ENCODE data around the gene SFR1. TPM values are rescaled to one million over a fixed set of nuclear protein-coding genes. Genes with fewer than 3 reads are reported as not detected.

SFR1 gene
- total RNA-seq, 2 experiments from 2014 or later: 17.0 to 18.5 TPM

DNA sequence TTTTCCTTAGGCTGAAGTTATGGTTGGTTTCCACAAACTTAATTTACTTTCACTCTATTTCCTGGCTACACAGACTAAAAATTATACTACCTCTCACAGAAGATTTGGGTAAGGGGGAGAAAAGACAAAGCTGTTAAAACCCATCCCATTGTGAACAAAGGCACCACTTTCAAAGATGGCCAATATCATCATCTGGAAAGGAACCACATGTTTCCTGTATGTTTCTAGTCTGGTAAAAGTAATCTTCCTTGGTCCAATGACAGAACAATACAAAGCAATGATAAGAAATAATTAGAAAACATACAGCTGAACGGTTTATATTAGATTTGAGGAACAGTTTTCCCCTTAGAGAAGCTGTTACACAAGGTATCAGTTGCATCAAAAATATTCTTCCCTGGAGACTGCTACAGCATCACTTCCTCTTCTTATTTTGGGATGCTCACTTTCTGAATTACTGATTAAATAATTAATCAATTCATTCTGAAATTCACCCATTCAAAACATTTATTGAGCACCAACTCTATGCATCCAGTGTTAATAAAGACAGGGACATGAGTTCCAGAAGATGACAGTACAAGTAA is 8.5 kb upstream of the SFR1 start:
- CTCF ChIA-PET: no interaction called here
- Mint-ChIP-seq H3K36me3 (ENCODE audit: low read depth) (no peaks in the 10 kb centered on the region), H3K4me3 (no peak overlapping the region), H3K27ac (no peak overlapping the region), H3K9me3 (no peaks in the 10 kb centered on the region), H3K27me3 (ENCODE audit: low read depth) (no peaks in the 10 kb centered on the region), H3K4me1 (ENCODE audit: low read depth) (peaks cover 11% of the 10 kb centered on the region)
- intact Hi-C loops (cut with micrococcal nuclease): no loop called here
- DNase-seq: no peak

DNA sequence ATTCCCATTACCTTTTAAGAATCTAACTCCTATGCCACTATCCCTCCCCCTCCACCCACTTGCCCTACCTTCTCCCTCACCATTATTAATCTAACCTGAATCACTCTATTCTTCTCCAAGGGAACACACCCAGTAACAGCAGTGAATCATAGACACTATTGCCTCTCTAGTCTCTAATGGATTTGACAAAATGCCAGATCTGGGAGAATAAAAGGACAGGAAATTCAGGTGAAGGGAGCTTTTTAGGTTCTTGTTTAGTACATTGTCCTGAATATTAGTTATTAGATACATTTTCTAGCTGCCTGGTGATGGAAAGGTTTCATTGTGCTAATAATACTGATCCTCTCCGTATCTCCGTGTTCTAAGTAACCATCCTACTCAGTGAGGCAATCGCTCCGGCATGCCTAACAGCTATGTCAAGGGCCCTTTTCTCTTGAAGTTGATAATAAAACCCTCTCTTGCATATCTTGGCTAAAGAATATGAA is 4.1 kb upstream of the SFR1 start:
- no peak for DNase-seq
- H3K9me3 Mint-ChIP-seq: no peaks in the 10 kb centered on the region
- peaks cover 20% of the 10 kb centered on the region for H3K4me1 Mint-ChIP-seq (ENCODE audit: low read depth)
- no peak overlapping the region for H3K27ac Mint-ChIP-seq
- no peaks in the 10 kb centered on the region for H3K27me3 Mint-ChIP-seq (ENCODE audit: low read depth)
- CTCF ChIA-PET: no interaction called here
- no peaks in the 10 kb centered on the region for H3K36me3 Mint-ChIP-seq (ENCODE audit: low read depth)
- no peak overlapping the region for H3K4me3 Mint-ChIP-seq
- intact Hi-C loops (cut with micrococcal nuclease): no loop called here

DNA sequence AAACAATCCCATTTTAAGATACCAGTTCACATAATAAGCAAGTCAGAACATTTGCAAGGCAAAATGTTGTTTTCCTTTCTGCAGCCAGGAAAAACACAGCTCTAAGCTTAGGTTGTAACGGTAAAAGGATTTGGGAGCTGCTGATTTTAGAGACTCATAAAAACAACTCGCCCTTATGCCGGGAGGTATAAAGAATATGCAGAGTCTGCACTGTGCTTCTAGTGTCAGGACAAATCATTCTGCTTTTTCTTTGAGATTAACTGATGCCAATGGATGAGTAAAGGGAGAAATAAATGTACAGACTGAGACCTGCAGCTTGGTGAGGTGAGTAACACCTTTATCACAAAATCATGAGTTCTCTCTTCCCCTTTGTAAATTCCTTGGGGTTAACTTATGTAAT is 2.0 kb upstream of the SFR1 start:
- DNase-seq: no peak
- Mint-ChIP-seq H3K4me1 (ENCODE audit: low read depth) (peaks cover 32% of the 10 kb centered on the region), H3K4me3 (no peak overlapping the region), H3K27me3 (ENCODE audit: low read depth) (no peaks in the 10 kb centered on the region), H3K36me3 (ENCODE audit: low read depth) (peaks cover 6% of the 10 kb centered on the region), H3K9me3 (no peaks in the 10 kb centered on the region), H3K27ac (no peak overlapping the region)
- intact Hi-C loops (cut with micrococcal nuclease): loop anchor here (2.0 to 5.0 kb wide), 5 partner anchors 38 to 928 kb away; partner anchors contain the start of gene NT5C2
- CTCF ChIA-PET: interaction anchor here (0.6 to 5.1 kb wide), 4 partner anchors 109 to 232 kb away, joined by 3 to 29 read pairs (median 6); no protein-coding TSS in a partner anchor

DNA sequence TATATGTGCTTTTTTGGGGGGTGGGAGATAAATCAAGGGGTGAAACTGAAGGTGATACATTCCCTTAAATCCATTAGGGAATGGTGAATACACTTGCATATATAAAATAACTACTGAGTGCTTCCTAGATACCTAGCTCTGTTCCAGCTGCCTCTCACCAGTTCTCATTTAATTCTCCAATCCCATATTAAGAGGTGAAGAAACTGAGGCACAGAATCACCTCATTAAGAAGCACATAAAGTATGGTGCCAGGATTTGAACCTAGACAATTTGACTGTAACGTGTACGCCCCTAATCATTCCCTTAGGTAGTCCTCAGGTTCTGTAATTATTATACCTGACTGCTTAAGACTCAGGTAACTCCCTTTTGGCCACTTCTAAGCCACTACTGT is 1.5 kb upstream of the SFR1 start:
- peak overlapping the region; percentile 90 for H3K4me3 Mint-ChIP-seq
- H3K27me3 Mint-ChIP-seq (ENCODE audit: low read depth): no peaks in the 10 kb centered on the region
- CTCF ChIA-PET: interaction anchor here (0.6 to 5.1 kb wide), 5 partner anchors 22 to 233 kb away, joined by 3 to 29 read pairs (median 4); no protein-coding TSS in a partner anchor
- no peak for DNase-seq
- H3K27ac Mint-ChIP-seq: peak overlapping the region; percentile 97
- intact Hi-C loops (cut with micrococcal nuclease): loop anchor here (2.0 to 5.0 kb wide), 5 partner anchors 38 to 928 kb away; partner anchors contain the start of gene NT5C2
- peaks cover 37% of the 10 kb centered on the region for H3K4me1 Mint-ChIP-seq (ENCODE audit: low read depth)
- peaks cover 10% of the 10 kb centered on the region for H3K36me3 Mint-ChIP-seq (ENCODE audit: low read depth)
- no peaks in the 10 kb centered on the region for H3K9me3 Mint-ChIP-seq

DNA sequence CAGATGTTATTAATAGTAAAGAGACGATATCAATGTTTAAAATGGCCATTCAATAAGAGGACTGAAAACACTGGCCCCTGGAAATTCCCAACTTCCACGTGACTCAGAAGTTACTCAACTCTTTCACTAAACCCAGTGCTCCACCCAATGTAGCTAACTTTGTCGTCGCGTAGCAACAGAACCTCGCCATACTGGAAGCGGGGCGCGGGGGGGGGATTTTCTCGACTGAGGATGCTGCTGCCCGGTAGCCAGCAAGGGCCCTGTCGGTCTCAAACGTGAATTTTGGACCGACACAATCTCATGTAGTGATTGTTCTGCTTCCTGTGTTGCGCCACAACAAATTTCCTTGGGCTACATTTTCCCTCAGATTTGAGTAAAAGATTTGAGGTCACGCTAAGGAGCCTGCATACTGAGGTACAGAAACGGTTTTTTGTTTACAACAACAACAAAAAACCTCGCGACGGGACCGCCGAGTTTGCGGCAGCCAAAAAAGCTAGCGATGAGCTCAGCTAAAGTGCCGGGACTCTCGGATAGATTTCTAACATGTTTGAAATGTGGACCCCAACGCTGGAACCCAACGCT is 977 bp upstream of the SFR1 start:
- peak; percentile 94 for DNase-seq
- CTCF ChIA-PET: interaction anchor here (0.7 to 5.1 kb wide), 13 partner anchors 11 to 235 kb away, joined by 3 to 29 read pairs (median 6); no protein-coding TSS in a partner anchor

DNA sequence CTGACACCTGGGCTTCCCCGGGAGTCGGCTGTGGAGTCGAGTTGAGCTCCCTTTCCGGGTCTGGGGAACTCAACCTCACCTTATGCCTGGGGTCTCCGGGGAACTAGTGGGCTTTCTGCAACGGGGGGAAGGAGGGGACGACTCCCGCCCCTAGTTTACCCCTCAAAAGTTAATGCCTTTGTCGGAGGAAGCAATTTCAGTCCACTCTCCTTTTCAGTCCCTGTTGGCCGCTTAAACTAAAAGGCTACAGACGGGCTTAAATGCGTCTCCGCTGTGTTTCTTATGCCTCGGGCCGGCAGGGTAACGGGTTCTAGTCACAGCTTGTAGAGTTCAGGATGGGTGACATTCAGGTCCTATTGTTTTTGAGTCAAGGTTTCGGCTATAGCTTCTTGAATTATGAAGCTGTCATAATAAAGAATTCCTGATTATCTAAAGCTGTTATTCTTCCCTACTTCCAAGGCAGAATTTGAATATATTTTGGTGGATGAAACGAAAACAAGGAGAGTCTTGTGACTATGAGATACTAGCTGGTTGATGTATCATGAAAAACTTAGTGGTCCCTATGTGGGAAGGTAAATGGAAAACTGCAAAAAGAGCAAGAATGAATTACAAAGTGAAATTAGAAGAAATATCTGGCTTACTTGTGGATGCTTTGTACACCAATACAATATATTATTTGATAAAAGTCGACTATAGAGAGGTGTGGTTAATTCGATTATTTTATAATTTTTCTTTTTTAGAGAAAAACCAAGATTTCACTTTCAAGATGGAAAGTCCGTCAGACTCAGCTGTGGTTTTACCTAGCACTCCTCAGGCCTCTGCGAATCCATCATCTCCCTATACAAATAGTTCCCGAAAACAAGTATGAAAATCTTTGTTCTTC is 495 bp downstream of the SFR1 start:
- CTCF ChIA-PET: interaction anchor here (0.6 to 5.1 kb wide), 26 partner anchors 18 to 236 kb away, joined by 3 to 29 read pairs (median 4); partner anchors contain the start of gene SLK
- DNase-seq: peak; percentile 45
- intact Hi-C loops (cut with micrococcal nuclease): loop anchor here (1.0 to 5.0 kb wide), 7 partner anchors 40 to 930 kb away; partner anchors contain the start of genes CFAP58 and NT5C2
- H3K4me3 Mint-ChIP-seq: peak overlapping the region; percentile 90
- H3K36me3 Mint-ChIP-seq (ENCODE audit: low read depth): peaks cover 16% of the 10 kb centered on the region
- no peaks in the 10 kb centered on the region for H3K27me3 Mint-ChIP-seq (ENCODE audit: low read depth)
- no peaks in the 10 kb centered on the region for H3K9me3 Mint-ChIP-seq
- peak overlapping the region; percentile 97 for H3K27ac Mint-ChIP-seq
- H3K4me1 Mint-ChIP-seq (ENCODE audit: low read depth): peaks cover 42% of the 10 kb centered on the region

More for the DNA sequence above, 977 bp upstream of the SFR1 start:
- intact Hi-C loops (cut with micrococcal nuclease): loop anchor here (1.0 to 5.0 kb wide), 13 partner anchors 11 to 929 kb away; partner anchors contain the start of genes CFAP43, NT5C2, SLK and STN1
- Mint-ChIP-seq H3K4me1 (ENCODE audit: low read depth) (peaks cover 38% of the 10 kb centered on the region), H3K27me3 (ENCODE audit: low read depth) (no peaks in the 10 kb centered on the region), H3K4me3 (peak overlapping the region; percentile 90), H3K9me3 (no peaks in the 10 kb centered on the region), H3K36me3 (ENCODE audit: low read depth) (peaks cover 14% of the 10 kb centered on the region), H3K27ac (peak overlapping the region; percentile 97)

DNA sequence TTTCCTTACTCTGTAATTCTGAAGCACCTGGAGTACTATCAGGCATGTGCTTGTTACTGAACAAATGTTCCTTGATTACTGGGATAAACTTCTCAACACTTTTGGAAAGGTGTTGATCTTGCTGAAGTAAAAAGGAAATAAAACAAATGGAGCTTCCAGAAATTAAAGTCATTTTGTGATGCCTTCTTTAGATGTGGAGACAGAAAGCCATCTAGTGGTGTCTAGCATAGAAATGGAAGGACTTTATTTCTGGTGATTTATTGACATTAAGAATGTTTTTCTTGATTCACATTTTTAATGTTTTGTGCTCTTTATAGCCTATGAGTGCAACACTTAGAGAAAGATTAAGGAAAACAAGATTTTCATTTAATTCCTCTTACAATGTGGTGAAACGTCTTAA is 1.4 kb downstream of the SFR1 start:
- H3K27ac Mint-ChIP-seq: peak overlapping the region; percentile 53
- CTCF ChIA-PET: interaction anchor here (0.6 to 5.1 kb wide), 15 partner anchors 14 to 236 kb away, joined by 3 to 29 read pairs (median 3); no protein-coding TSS in a partner anchor
- peaks cover 16% of the 10 kb centered on the region for H3K36me3 Mint-ChIP-seq (ENCODE audit: low read depth)
- H3K9me3 Mint-ChIP-seq: no peaks in the 10 kb centered on the region
- peak overlapping the region; percentile 63 for H3K4me3 Mint-ChIP-seq
- peaks cover 40% of the 10 kb centered on the region for H3K4me1 Mint-ChIP-seq (ENCODE audit: low read depth)
- no peaks in the 10 kb centered on the region for H3K27me3 Mint-ChIP-seq (ENCODE audit: low read depth)
- no peak for DNase-seq
- intact Hi-C loops (cut with micrococcal nuclease): loop anchor here (1.0 to 5.0 kb wide), 7 partner anchors 41 to 931 kb away; partner anchors contain the start of genes CFAP58 and NT5C2

DNA sequence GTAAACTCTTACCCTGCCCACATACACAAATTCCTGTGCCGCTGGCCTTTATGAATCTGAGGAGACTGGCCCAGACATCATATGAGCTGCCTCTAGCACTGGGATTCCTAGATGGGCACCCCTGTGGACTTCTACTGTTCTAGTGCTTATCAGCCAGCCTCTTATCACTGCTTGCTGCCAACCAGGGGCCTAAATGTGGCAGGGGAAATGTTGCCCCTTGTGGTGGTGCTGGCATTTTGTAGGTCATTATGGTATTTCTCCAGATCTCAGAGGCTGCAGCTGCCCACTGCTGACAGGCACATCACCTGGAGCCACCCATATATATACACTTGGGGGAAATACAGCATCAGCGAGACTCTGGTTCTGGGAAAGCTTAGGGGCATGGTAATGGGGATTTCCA is 5.4 kb downstream of the SFR1 start:
- Mint-ChIP-seq H3K27me3 (ENCODE audit: low read depth) (no peaks in the 10 kb centered on the region), H3K9me3 (no peaks in the 10 kb centered on the region), H3K4me1 (ENCODE audit: low read depth) (peaks cover 28% of the 10 kb centered on the region), H3K4me3 (no peak overlapping the region), H3K36me3 (ENCODE audit: low read depth) (peaks cover 16% of the 10 kb centered on the region), H3K27ac (peak overlapping the region; percentile 34)
- CTCF ChIA-PET: interaction anchor here (0.9 to 1.4 kb wide), 4 partner anchors 38 to 237 kb away, joined by 3 to 4 read pairs (median 3); no protein-coding TSS in a partner anchor
- peak; percentile 19 for DNase-seq
- intact Hi-C loops (cut with micrococcal nuclease): no loop called here

DNA sequence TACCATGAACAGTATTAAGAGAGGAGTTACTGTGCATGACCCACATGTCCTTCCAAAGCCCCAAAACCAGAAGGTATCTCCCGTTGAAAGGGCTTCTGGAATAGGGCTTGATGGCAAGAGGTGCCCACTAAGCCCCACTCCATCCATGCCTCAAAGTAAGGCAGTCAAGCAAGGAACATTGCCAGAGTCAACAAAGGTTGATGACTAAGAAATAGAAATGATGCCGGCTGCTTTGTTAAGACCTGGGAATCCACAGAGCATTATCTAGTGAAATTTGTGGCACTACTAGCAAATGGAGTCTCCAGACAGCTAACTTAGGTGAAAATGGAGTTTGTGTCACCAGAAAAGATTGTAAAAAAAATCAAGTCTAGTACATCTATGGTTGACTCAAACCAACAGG is 6.2 kb downstream of the SFR1 start:
- CTCF ChIA-PET: interaction anchor here (0.9 to 1.3 kb wide), 2 partner anchors 11 to 172 kb away, joined by 3 read pairs; no protein-coding TSS in a partner anchor
- H3K27me3 Mint-ChIP-seq (ENCODE audit: low read depth): peaks cover 4% of the 10 kb centered on the region
- intact Hi-C loops (cut with micrococcal nuclease): no loop called here

DNA sequence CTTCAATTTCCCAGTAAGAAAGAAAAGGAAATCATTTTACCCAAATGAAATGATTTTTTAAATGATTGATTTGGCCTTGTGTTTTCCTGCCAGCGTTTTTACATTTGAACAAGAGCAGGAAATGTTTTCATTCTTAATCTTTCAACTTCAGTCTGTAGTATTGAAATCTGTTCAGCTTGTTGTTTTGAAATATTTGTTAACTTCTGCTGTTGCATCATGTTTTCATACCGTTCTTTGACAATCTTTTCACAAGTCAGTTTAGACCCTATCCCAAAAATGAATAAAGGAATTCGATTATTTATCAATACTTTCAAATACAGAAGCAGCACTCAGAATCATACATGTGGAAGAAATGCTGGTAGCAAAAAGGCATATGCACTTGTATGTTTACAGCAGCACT is 8.1 kb downstream of the SFR1 start:
- peaks cover 11% of the 10 kb centered on the region for H3K4me1 Mint-ChIP-seq (ENCODE audit: low read depth)
- H3K36me3 Mint-ChIP-seq (ENCODE audit: low read depth): peaks cover 10% of the 10 kb centered on the region
- H3K27me3 Mint-ChIP-seq (ENCODE audit: low read depth): peaks cover 5% of the 10 kb centered on the region
- intact Hi-C loops (cut with micrococcal nuclease): no loop called here
- no peak overlapping the region for H3K4me3 Mint-ChIP-seq
- CTCF ChIA-PET: interaction anchor here (0.7 to 1.2 kb wide), 2 partner anchors 10 to 132 kb away, joined by 3 to 4 read pairs; no protein-coding TSS in a partner anchor
- H3K9me3 Mint-ChIP-seq: no peaks in the 10 kb centered on the region
- H3K27ac Mint-ChIP-seq: no peak overlapping the region
- no peak for DNase-seq

More for the DNA sequence above, 6.2 kb downstream of the SFR1 start:
- Mint-ChIP-seq H3K9me3 (no peaks in the 10 kb centered on the region), H3K4me3 (no peak overlapping the region), H3K4me1 (ENCODE audit: low read depth) (peaks cover 20% of the 10 kb centered on the region), H3K36me3 (ENCODE audit: low read depth) (peaks cover 16% of the 10 kb centered on the region), H3K27ac (no peak overlapping the region)
- DNase-seq: no peak

DNA sequence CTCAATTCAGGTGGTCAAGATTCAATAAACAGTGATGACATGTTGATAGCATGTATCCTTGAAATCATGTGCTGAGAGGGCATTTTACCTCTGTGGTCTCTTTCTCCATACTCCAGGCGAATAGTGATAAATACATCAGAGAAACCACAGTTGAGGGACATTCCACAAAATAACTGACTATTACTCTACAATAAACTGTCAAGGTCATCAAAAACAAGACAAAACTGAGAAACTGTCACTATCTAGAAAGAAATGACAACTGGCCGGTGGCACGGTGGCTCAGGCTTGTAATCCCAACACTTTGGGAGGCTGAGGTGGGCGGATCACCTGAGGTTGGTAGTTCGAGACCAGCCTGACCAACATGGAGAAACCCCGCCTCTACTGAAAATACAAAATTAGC is 16.2 kb downstream of the SFR1 start:
- Mint-ChIP-seq H3K27me3 (ENCODE audit: low read depth) (peaks cover 4% of the 10 kb centered on the region), H3K4me1 (ENCODE audit: low read depth) (no peaks in the 10 kb centered on the region), H3K4me3 (no peak overlapping the region), H3K27ac (no peak overlapping the region), H3K36me3 (ENCODE audit: low read depth) (no peaks in the 10 kb centered on the region), H3K9me3 (no peaks in the 10 kb centered on the region)
- intact Hi-C loops (cut with micrococcal nuclease): no loop called here
- CTCF ChIA-PET: interaction anchor here (0.6 to 1.4 kb wide), 3 partner anchors 106 to 415 kb away, joined by 3 to 4 read pairs (median 4); no protein-coding TSS in a partner anchor
- DNase-seq: no peak
